IPS DF 19.7 (cell line): Measurements from ENCODE around the gene DYNC1I1.

Source experiments
- DNase-seq: peaks from one replicate; pipeline ENCODE4 v3.0.0-alpha.2; 2013; ENCODE audit warnings: low read depth, low spot score

The DYNC1I1 gene

GRCh38 chr7:95861041-95861440, 88.7 kb downstream of the DYNC1I1 start:
- DNase-seq: no peak

- no peak for DNase-seq
These were observed 91.3 kb downstream of the DYNC1I1 start for GRCh38 chr7:95863623-95864022.

GRCh38 chr7:95865716-95866371, 93.5 kb downstream of the DYNC1I1 start:
- no peak for DNase-seq

- peak; percentile 30 for DNase-seq
These were observed 95.0 kb downstream of the DYNC1I1 start for GRCh38 chr7:95867309-95867708.

GRCh38 chr7:95871075-95871848, 98.9 kb downstream of the DYNC1I1 start:
- peak; percentile 20 for DNase-seq

- DNase-seq: no peak
These were observed 99.5 kb downstream of the DYNC1I1 start for GRCh38 chr7:95871896-95872295.

GRCh38 chr7:95874129-95874528, 101.8 kb downstream of the DYNC1I1 start:
- no peak for DNase-seq

- DNase-seq: no peak
These were observed 102.3 kb downstream of the DYNC1I1 start for GRCh38 chr7:95874541-95875265.

- no peak for DNase-seq
These were observed 103.2 kb downstream of the DYNC1I1 start for GRCh38 chr7:95875519-95875918.

GRCh38 chr7:95878677-95879076, 106.3 kb downstream of the DYNC1I1 start:
- DNase-seq: no peak

GRCh38 chr7:95881597-95881996, 109.2 kb downstream of the DYNC1I1 start:
- DNase-seq: no peak

- DNase-seq: no peak
These were observed 110.9 kb downstream of the DYNC1I1 start for GRCh38 chr7:95883217-95883616.

- no peak for DNase-seq
These were observed 114.2 kb downstream of the DYNC1I1 start for GRCh38 chr7:95886501-95887090.

- no peak for DNase-seq
These were observed 121.1 kb downstream of the DYNC1I1 start for GRCh38 chr7:95893484-95893883.

GRCh38 chr7:95897557-95898251, 125.3 kb downstream of the DYNC1I1 start:
- DNase-seq: no peak

GRCh38 chr7:95899919-95900513, 127.7 kb downstream of the DYNC1I1 start:
- no peak for DNase-seq

GRCh38 chr7:95901006-95901405, 128.7 kb downstream of the DYNC1I1 start:
- DNase-seq: no peak

- DNase-seq: no peak
These were observed 131.7 kb downstream of the DYNC1I1 start for GRCh38 chr7:95904099-95904498.

GRCh38 chr7:95905167-95905566, 132.8 kb downstream of the DYNC1I1 start:
- no peak for DNase-seq

GRCh38 chr7:95906851-95907250, 134.5 kb downstream of the DYNC1I1 start:
- no peak for DNase-seq

GRCh38 chr7:95907337-95907736, 135.0 kb downstream of the DYNC1I1 start:
- no peak for DNase-seq
